Measurements from ENCODE around the gene DKKL1.
"Not testable (repeated sequence)": the region's sequence is repeated elsewhere in the genome, so short reads cannot be mapped to it uniquely, and the experiment has no call there.

DNA sequence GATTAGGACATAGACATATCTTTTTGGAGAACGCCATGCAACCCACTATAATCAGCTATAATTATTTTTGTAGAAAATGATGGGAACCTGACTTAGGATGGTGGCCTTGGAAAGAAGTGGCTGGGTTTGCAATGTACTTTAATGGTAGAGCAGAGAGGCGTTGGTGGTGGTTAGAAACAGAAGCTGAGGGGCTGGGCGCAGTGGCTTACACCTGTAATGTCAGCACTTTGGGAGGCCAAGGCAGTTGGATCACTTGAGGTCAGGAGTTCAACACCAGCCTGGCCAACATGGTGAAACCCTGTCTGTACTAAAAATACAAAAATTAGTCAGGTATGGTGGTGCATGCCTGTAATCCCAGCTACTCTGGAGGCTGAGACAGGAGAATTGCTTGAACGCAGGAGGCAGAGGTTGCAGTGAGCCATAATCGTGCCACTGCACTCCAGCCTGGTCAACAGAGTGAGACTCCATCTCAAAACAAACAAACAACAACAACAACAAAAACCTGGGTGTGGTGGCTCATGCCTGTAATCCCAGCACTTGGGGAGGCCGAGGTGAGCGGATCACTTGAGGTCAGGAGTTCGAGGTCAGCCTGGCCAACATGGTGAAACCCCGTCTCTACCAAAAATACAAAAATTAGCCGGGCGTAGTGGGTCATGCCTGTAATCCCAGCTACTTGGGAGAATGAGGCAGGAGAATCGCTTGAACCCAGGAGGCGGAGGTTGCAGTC, 30.8 kb upstream of the DKKL1 start:
- TF ChIP-seq CTCF, POLR2A (IDR thresholded peaks at IDR 0.05): not testable (repeated sequence)
